Activated CD8-positive, alpha-beta memory T cell treated with anti-CD3 and anti-CD28 coated beads, Interleukin-2, amount 50 U/mL, for 1 hour (primary cell): Measurements from ENCODE around the gene CSAG2.
"Not testable (repeated sequence)": the region's sequence is repeated elsewhere in the genome, so short reads cannot be mapped to it uniquely, and the experiment has no call there.

Source experiments
- DNase-seq: peaks from one replicate; pipeline ENCODE4 v3.0.0-alpha.2; 2020; ENCODE audit errors: extremely low read depth

CSAG2 gene

DNA sequence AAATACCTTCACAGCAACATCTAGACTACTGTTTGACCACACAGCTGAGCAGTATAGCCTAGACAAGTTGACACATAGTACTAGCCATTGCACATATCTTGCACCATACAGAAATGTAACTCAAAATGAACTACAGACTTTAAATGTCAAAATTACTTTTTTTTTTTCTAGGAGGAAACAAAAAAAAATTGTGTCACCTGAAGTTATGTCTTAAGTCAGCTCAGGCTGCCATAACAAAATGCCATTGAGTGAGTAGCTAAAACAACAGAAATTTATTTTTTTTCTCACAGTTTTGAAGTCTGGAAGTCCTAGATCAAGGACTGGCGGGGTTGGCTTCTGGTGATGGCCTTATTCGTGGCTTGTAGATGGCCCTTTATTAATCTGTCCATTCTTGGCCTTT is at the start of gene CSAG2:
Gene CSAG2 (minus strand): TSS at position 101 of the 400 bp plus-strand sequence. CDS start 161 bp downstream, outside the sequence.
- not testable (repeated sequence) for DNase-seq

- not testable (repeated sequence) for DNase-seq
These were observed 45.8 kb upstream of the CSAG2 start for GRCh38 chrX:152754871-152755270.

GRCh38 chrX:152753686-152754650 is 44.9 kb upstream of the CSAG2 start, which contains the start of gene MAGEA2:
MAGEA2 (minus strand) TSS chrX:152753842; CDS start chrX:152751363, 2,479 bp downstream.
- not testable (repeated sequence) for DNase-seq

- no peak for DNase-seq
These were observed 29.5 kb upstream of the CSAG2 start for GRCh38 chrX:152738560-152738959.

GRCh38 chrX:152736528-152736927 is 27.5 kb upstream of the CSAG2 start:
- DNase-seq = not testable (repeated sequence)

DNA sequence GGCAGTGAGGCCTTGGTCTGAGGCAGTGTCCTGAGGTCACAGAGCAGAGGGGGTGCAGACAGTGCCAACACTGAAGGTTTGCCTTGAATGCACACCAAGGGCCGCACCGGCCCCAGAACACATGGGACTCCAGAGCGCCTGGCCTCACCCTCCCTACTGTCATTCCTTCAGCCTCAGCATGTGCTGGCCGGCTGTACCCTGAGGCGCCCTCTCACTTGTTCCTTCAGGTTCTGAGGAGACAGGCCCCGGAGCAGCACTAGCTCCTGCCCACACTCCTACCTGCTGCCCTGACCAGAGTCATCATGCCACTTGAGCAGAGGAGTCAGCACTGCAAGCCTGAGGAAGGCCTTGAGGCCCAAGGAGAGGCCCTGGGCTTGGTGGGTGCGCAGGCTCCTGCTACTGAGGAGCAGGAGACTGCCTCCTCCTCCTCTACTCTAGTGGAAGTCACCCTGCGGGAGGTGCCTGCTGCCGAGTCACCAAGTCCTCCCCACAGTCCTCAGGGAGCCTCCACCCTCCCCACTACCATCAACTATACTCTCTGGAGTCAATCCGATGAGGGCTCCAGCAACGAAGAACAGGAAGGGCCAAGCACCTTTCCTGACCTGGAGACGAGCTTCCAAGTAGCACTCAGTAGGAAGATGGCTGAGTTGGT is 26.9 kb upstream of the CSAG2 start:
- no peak for DNase-seq

DNA sequence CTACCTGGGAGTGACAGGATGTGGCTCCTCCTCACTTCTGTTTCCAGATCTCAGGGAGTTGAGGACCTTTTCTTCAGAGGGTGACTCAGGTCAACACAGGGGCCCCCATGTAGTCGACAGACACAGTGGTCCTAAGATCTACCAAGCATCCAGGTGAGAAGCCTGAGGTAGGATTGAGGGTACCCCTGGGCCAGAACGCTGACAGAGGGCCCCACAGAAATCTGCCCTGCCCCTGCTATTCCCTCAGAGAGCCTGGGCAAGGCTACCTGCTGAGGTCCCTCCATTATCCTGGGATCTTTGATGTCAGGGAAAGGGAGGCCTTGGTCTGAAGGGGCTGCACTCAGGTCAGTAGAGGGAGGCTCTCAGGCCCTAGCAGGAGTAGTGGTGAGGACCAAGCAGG is 26.0 kb upstream of the CSAG2 start:
- DNase-seq = no peak

- DNase-seq = not testable (repeated sequence)
These were observed 25.2 kb upstream of the CSAG2 start for GRCh38 chrX:152734143-152734858.

DNA sequence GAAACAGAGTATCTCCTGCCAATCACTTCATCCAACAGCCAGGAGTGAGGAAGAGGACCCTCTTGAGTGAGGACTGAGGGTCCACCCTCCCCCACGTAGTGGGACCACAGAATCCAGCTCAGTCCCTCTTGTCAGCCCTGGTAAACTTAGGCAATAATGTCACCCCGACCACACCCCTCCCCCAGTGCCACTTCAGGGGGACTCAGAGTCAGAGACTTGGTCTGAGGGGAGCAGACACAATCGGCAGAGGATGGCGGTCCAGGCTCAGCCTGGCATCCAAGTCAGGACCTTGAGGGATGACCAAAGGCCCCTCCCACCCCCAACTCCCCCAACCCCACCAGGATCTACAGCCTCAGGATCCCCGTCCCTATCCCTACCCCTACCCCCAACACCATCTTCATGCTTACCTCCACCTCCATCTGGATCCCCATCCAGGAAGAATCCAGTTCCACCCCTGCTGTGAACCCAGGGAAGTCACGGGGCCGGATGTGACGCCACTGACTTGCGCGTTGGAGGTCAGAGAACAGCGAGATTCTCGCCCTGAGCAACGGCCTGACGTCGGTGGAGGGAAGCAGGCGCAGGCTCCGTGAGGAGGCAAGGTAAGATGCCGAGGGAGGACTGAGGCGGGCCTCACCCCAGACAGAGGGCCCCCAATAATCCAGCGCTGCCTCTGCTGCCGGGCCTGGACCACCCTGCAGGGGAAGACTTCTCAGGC is 24.3 kb upstream of the CSAG2 start, which contains the start of the genes CSAG1 and MAGEA12:
Gene CSAG1 (minus strand): TSS at position 461 of the 715 bp plus-strand sequence. CDS start 1,261 bp downstream, outside the sequence.
Gene MAGEA12 (plus strand): TSS at position 497 of the 715 bp plus-strand sequence. CDS start 2,405 bp downstream, outside the sequence.
- no peak for DNase-seq

GRCh38 chrX:152725409-152725808 is 16.3 kb upstream of the CSAG2 start:
- DNase-seq = no peak

GRCh38 chrX:152713815-152714787 is 5.0 kb upstream of the CSAG2 start, which contains the start of gene MAGEA2B:
MAGEA2B (plus strand) TSS chrX:152714628; CDS start chrX:152717107, 2,479 bp downstream.
- not testable (repeated sequence) for DNase-seq

DNA sequence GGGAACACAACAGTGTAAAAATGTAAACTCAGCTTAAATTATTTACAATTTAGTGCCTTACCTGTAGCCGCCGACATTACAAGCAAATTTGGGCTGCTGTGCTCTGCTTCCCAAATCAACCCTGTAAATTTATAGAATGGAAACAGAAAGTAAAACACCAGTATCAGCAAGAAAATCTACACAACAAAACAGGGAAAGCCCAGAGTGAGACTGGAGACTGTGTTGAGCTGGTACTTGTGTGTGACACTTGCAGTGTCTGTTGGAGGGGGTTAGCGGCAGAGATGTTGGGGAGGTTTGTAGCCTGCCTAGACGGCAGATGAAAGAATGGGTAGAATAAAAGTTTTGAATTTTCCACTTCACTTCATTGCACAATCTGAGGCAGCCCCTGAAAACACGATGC is 4.1 kb upstream of the CSAG2 start:
- not testable (repeated sequence) for DNase-seq

- not testable (repeated sequence) for DNase-seq
These were observed 2.6 kb downstream of the CSAG2 start for GRCh38 chrX:152706500-152706899.

DNA sequence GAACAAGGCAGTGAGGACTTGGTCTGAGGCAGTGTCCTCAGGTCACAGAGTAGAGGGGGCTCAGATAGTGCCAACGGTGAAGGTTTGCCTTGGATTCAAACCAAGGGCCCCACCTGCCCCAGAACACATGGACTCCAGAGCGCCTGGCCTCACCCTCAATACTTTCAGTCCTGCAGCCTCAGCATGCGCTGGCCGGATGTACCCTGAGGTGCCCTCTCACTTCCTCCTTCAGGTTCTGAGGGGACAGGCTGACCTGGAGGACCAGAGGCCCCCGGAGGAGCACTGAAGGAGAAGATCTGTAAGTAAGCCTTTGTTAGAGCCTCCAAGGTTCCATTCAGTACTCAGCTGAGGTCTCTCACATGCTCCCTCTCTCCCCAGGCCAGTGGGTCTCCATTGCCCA is 8.7 kb downstream of the CSAG2 start:
- not testable (repeated sequence) for DNase-seq

- not testable (repeated sequence) for DNase-seq
These were observed 10.8 kb downstream of the CSAG2 start, which contains the start of gene MAGEA3 for GRCh38 chrX:152697952-152698931. MAGEA3 (plus strand) TSS chrX:152698794; CDS start chrX:152700833, 2,039 bp downstream.

- DNase-seq = not testable (repeated sequence)
These were observed 28.1 kb downstream of the CSAG2 start for GRCh38 chrX:152681012-152681411.

- not testable (repeated sequence) for DNase-seq
These were observed 34.4 kb downstream of the CSAG2 start for GRCh38 chrX:152674652-152675051.

- DNase-seq = no peak
These were observed 34.9 kb downstream of the CSAG2 start for GRCh38 chrX:152674135-152674534.
